ENCODE results near the gene PFKFB3. TPM values are rescaled to one million over a fixed set of nuclear protein-coding genes. Genes with fewer than 3 reads are reported as not detected.

The PFKFB3 gene
- total and polyA plus RNA-seq, 2 of the 13 experiments (the other 11 are each of a cell fraction or from before 2014, with no cell fraction given), result 1.2 to 13.3 TPM

- no peak for TF ChIP-seq KDM6A (CRISPR knock-in tag; IDR thresholded peaks at IDR 0.05; ENCODE audit: low read depth)
- no peak for TF ChIP-seq SMAD9 (CRISPR knock-in tag; IDR thresholded peaks at IDR 0.05)
- TF ChIP-seq ZNF513 (CRISPR knock-in tag; conservative IDR thresholded peaks at IDR 0.05), result no peak
- no peak for TF ChIP-seq KIAA2018 (CRISPR knock-in tag; IDR thresholded peaks at IDR 0.05; ENCODE audit: borderline replicate concordance)
- TF ChIP-seq ZNF335 (CRISPR knock-in tag; IDR thresholded peaks at IDR 0.05), result no peak
- no peak for TF ChIP-seq KAT2B (IDR thresholded peaks at IDR 0.05; ENCODE audit: borderline replicate concordance, low read depth, low read length)
- TF ChIP-seq TRAFD1 (CRISPR knock-in tag; IDR thresholded peaks at IDR 0.05; ENCODE audit: borderline replicate concordance), result no peak
- TF ChIP-seq NFYB (CRISPR knock-in tag; IDR thresholded peaks at IDR 0.05), result peak; percentile 58
- no peak for TF ChIP-seq PREB (CRISPR knock-in tag; IDR thresholded peaks at IDR 0.05)
- TF ChIP-seq STAG1 (CRISPR knock-in tag; IDR thresholded peaks at IDR 0.05), result peak; percentile 6; the same call in 1 of the 2 replicates
- TF ChIP-seq CBX2 (IDR thresholded peaks at IDR 0.05; ENCODE audit: low read depth, low read length), result no peak
- TF ChIP-seq CBX2 (CRISPR knock-in tag; IDR thresholded peaks at IDR 0.05; ENCODE audit: low read depth), result no peak
- TF ChIP-seq MAFG (CRISPR knock-in tag; IDR thresholded peaks at IDR 0.05), result no peak
- no peak for TF ChIP-seq ZNF580 (CRISPR knock-in tag; IDR thresholded peaks at IDR 0.05; ENCODE audit: borderline replicate concordance, low read depth)
- TF ChIP-seq HNRNPUL1 (IDR thresholded peaks at IDR 0.05; ENCODE audit: low read depth, low read length), result no peak
- TF ChIP-seq CTCF (CRISPR knock-in tag; IDR thresholded peaks at IDR 0.05), result peak; percentile 47
These were observed 1.2 kb upstream of the PFKFB3 start (continued) for GRCh38 chr10:6201516-6201975.
